ENCODE measurements around the gene PCED1B.

The PCED1B gene

GRCh38 chr12:47231456-47231855 is 152.0 kb downstream of the PCED1B start:
- DNase-seq (ENCODE audit: low read depth in 2 of 2): no peak

DNA sequence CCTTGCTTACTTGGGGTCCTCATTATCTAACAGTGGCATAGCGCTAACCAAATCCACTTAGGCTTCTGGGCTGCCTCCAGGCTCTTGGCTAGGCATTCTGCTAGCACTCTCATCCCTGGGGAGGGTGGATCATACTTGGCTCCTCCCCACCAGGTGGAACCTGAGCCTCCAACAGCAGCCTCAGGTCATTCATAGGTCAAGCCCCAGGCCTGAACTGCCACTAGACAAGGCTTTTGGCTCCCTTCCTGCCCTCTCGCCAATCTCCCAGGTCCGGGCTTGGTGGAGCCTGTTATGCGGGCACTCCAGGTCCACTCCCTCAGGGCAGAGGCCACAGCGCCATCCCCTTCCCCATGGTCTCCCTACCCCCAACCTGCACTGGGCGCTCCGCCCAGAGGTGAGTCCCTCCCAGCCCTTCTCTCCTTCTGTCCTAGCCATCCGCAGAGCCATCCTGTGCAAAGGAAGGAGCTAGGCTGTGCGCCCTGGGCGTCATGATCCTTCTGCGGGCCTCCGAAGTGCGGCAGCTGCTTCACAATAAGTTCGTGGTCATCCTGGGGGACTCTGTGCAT is 155.2 kb downstream of the PCED1B start:
- DNase-seq (ENCODE audit: low read depth in 2 of 2): no peak

- no peak for DNase-seq (ENCODE audit: low read depth in 2 of 2)
These were observed 156.0 kb downstream of the PCED1B start for GRCh38 chr12:47235258-47236040.

DNA sequence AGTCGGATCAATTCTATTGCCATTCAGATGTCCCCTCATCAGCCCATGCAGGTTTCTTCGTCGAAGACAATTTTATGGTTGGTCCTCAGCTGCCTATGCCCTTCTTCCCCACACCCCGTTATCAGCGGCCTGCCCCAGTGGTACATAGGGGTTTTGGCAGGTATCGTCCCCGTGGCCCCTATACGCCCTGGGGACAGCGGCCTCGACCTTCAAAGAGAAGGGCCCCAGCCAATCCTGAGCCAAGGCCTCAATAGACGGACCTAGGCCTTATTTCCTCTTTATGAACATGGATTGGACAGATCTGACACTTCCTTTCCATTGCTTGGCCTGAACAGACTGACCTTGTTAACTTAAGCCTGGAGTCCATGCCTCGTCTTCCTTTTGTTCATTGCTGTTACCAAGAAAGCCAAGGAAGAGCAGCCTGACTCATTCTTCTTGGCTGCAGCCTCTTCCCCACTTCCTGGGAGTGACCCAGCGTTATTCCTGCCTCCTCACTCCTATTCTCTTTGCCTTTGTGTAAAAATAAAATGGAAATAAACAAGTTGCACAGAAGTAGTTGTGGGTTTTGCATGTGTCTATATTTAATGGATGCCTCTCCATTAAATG is 156.8 kb downstream of the PCED1B start:
- DNase-seq (ENCODE audit: low read depth in 2 of 2): no peak

DNA sequence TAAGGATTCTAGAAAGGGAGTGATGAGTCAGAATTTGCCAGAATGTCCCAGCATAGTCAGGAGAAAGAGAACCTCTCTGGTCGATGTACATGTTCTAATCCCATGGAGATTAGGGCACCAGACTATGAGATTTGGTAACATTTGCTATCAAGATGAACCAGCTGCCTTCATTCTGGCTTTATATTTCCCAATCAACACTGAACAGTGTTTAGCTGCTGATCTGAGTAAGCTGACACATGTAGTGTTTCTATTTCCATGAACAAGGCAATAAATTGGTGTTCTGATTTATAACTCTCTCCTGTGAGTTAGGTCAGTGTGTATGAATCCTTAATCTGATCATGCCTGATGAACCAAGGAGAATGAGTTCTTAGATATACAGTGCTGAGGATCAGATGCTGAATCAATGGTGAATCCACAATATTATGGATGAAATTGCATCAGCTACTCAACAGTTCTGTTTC is 158.4 kb downstream of the PCED1B start:
- DNase-seq (ENCODE audit: low read depth in 2 of 2): no peak

DNA sequence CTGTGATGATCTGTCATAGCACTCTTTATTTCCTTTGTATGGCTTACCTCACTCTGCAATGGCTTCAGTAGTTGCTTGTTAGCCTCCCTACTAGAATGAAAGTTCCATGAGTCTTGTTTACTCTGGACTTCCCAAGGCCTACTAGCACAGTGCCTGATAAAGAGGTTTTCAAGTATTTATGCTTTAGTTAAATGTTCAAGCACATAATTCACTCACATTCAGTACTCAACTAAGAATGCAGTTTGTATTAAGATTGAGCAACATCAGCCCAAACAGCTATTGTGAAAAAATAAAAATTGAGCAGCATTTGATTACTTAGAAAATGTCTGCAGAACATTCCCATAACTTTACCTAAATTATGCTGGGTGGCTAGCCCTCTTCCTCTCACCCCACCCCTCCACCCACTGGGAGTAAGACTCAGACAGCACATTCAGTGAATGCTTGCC is 159.3 kb downstream of the PCED1B start:
- no peak for DNase-seq (ENCODE audit: low read depth in 2 of 2)

DNA sequence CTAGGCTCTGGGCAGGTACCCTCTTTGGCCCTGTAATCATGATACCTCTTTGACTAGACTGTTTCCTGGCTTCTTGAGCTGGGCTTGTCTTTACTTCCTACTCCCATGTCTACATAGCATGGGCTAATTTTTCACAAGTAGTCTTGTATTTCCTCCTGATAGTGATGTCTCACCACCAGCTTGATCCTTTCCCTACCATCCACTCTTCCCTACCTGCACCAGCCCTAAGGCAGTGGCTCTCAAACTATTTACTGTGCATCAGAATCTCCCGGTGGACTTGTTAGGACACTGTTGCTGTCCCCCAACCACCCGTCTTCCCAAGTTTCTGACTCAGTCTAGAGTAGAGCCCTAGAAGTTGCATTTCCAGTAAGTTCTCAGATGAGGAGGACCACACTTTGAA is 163.0 kb downstream of the PCED1B start:
- no peak for DNase-seq (ENCODE audit: low read depth in 2 of 2)

DNA sequence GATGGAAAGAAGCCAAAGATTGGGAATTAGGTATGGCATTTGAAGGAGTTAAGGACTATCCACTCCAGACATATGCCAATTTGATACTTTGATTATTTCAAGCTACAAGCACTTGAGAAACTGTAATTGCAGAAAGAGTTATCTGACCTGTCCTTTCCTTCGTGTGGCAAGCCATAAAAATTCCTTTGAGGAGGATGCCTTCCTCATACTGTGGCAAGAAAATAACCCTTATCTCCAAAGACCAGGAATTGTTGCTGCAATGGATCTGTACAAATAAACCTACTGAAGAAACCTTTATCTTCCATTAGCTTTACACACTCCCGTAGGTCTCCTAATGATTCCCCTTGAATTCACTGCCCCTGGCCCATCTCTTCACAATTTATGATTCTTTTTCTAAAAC is 165.4 kb downstream of the PCED1B start:
- DNase-seq (ENCODE audit: low read depth in 2 of 2): no peak

GRCh38 chr12:47245623-47246022 is 166.2 kb downstream of the PCED1B start:
- no peak for DNase-seq (ENCODE audit: low read depth in 2 of 2)

DNA sequence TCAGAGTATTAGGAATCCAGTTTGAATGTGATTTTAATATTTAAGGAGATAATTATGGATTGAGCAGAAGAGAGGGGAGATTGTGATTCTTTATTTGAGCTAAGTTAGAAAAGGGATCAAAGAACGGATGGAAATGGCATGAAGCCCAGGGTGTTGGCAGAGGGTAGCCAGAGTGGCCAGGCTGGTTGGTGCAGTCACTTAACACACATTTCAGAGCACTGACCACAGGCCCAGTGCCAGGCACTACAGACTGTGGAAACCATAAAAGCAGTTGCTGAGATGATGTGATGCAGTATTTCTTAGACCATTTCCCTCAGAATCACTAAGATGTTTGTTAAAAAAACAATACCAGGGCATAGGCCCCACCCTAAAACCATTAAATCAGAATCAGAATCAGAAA is 168.0 kb downstream of the PCED1B start:
- DNase-seq (ENCODE audit: low read depth in 2 of 2): no peak

- no peak for DNase-seq (ENCODE audit: low read depth in 2 of 2)
These were observed 169.7 kb downstream of the PCED1B start for GRCh38 chr12:47249082-47249481.

DNA sequence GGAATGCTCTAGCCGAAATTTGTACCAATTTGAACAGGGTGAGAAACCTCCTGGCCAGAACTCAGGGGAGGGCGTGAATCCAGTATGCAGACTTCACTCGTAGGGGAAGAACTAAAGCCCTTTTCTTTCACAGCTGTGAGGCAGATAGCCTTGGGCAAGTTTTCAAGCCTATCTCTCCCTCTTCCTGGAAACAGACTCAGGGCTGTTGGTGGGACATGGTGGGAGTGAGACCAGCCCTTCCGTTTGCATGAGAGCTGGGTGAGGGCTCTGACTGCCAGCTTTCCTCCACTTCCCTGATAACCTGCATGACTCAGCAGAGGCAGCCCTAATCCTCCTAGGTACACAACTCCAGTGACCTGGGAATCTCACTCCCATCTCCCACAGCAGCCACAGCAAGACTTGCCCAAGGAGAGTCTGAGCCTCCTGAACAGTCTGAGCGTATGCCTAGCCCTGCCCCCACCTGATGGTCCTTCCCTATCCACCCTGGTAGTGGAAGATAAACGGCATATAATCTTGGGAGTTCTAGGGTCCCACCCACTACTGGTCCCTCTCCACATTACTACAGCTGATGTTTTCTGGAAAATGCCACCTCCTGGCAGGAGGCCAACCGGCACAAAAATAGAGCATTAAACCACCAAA is 170.4 kb downstream of the PCED1B start:
- no peak for DNase-seq (ENCODE audit: low read depth in 2 of 2)

DNA sequence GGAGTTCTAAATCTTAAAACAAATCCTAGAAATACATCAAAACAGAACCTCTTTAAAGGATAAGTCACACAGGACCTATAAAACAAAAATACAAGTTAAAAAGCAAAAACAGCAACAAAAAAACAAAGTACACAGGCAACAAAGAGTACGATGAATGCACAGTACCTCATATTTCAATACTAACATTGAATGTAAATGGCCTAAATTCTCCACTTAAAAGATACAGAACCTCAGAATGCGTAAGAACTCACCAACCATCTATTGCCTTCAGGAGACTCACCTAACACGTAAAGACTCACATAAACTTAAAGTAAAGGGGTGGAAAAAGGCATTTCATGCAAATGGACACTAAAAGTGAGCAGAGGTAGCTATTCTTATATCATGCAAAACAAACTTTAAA is 172.5 kb downstream of the PCED1B start:
- no peak for DNase-seq (ENCODE audit: low read depth in 2 of 2)

DNA sequence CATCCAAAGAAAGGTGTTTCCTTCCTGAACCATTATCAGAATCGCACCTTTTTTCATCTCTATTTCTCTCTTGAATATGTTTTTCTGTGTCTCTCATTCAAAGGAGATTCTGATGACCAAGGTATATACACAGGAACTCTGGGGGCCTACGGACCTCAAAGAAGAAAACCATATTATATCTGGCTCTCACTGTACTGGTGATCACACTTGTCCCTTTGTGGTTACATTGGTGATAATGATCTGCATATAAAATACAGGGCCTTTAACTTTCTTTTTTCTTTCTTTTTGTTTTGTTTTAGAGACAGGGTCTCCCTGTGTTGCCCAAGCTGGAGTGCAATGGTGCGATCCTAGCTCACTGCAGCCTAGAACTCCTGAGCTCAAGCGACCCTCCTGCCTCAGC is 185.5 kb downstream of the PCED1B start:
- DNase-seq (ENCODE audit: low read depth in 2 of 2): no peak

DNA sequence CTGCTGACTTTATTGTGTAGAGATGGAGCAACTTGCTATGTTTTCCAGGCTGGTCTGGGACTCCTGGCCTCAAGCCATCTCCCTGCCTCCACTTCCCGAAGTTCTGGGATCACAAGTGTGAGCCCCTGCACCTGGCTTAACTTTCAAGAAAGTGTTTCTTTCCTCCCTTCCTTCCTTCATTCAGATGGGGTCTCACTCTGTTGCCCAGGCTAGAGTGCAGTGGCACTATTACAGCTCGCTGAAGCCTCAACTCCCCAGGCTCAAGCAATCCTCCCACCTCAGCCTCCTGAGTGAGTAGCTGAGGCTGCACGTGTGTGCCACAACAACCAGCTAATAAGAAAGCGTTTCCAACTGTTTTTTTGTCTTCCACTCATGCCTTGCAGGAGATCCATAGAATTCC is 186.0 kb downstream of the PCED1B start:
- no peak for DNase-seq (ENCODE audit: low read depth in 2 of 2)

- DNase-seq (ENCODE audit: low read depth in 2 of 2): no peak
These were observed 188.2 kb downstream of the PCED1B start for GRCh38 chr12:47267571-47267970.

- no peak for DNase-seq (ENCODE audit: low read depth in 2 of 2)
These were observed 189.4 kb downstream of the PCED1B start for GRCh38 chr12:47268501-47269454.

- DNase-seq (ENCODE audit: low read depth in 2 of 2): no peak
These were observed 190.5 kb downstream of the PCED1B start for GRCh38 chr12:47269916-47270315.

DNA sequence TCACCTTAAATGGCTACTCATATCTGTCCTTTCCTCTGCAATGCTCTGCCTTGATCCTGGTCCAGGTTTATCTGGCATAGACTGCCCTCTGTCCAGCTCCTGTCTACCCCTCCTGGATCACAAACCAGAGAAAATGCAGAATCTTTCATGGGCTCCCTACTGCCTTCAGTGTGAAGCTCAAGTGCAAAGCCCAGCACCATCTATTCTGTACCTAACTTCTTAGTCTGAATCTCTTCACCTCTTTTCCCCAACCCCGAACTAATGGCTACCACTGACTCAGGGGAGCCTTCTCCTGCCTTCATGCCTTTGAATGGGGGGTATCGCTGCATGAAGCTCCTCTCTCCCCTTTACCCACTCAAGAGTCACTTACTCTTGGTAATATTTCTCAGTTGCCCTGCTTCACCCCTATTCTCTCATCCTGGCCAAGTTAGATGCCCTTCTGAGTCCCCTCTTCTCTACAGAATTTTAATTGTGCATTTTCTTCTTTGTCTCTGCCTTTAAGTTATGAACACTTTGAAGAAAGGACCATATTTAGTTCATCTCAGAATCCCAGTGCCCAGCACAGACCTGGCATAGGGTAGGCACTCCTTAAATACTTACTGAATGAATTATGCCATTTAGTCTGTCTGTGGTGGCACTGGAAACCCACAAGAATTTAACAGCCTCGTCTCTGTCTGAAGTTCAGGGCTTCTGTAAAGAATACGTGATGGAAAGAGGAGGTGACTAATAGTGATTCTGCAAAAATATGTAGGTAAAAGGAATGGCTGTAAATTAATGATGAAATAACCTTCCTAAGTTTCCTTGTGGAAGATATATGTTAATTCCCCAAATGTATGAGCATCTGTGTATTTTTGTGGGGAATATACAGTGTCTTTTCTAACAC is 191.6 kb downstream of the PCED1B start:
- no peak for DNase-seq (ENCODE audit: low read depth in 2 of 2)

GRCh38 chr12:47271800-47272239 is 192.4 kb downstream of the PCED1B start:
- no peak for DNase-seq (ENCODE audit: low read depth in 2 of 2)
